ENCODE results near the gene WDR72. TPM values are rescaled to one million over a fixed set of nuclear protein-coding genes. Genes with fewer than 3 reads are reported as not detected.

Gene WDR72
- total RNA-seq, 4 donors from 2014 or later: 1.0 to 8.1 (median 4.6) TPM

DNA sequence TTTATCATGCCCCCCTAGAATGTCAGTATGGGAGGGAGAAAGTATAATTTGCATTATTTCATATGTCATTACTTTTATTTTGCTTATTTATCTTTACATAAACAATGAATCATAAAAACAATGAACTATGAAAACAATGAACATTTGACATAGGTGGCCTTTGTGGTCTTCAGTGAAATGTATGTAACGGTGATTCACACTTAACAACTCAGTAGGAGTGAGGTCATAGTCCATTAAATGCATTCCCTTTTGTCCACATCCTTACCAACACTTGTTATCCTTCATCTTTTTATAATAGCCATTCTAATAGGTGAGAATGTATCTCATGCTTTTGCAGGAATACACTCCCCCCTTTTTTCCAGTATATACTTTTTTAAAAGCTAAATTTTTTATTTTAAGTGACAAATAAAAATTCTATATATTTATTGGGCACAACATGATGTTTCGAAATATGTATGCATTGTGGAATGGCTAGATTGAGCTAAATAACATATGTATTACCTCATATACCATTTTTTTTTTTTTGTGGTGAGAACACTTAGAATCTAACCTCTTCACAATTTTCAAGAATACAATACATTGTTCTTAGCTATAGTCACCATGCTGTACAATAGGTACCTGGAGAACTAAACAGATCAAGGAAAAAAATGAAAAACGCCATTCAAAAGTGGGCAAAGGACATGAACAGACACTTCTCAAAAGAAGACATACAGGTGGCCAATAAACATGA lies 189.5 kb downstream of the WDR72 start:
- WGBS, 2 donors: 80 to 82% methylated on average over 3 of the region's 3 CpGs
- intact Hi-C loops (cut with DNase I; ENCODE audit: low total_unique reads): no loop called here
- no peak for DNase-seq (ENCODE audit: low spot score in 2 of 2)
- H3K4me3 ChIP-seq (ENCODE audit: low read depth, poor library complexity, severe bottlenecking): no peak overlapping the region
- TF ChIP-seq, protein P1, sequence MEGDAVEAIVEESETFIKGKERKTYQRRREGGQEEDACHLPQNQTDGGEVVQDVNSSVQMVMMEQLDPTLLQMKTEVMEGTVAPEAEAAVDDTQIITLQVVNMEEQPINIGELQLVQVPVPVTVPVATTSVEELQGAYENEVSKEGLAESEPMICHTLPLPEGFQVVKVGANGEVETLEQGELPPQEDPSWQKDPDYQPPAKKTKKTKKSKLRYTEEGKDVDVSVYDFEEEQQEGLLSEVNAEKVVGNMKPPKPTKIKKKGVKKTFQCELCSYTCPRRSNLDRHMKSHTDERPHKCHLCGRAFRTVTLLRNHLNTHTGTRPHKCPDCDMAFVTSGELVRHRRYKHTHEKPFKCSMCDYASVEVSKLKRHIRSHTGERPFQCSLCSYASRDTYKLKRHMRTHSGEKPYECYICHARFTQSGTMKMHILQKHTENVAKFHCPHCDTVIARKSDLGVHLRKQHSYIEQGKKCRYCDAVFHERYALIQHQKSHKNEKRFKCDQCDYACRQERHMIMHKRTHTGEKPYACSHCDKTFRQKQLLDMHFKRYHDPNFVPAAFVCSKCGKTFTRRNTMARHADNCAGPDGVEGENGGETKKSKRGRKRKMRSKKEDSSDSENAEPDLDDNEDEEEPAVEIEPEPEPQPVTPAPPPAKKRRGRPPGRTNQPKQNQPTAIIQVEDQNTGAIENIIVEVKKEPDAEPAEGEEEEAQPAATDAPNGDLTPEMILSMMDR (IDR thresholded peaks at IDR 0.05): no peak
- no peak for TF ChIP-seq POLR2A (IDR thresholded peaks at IDR 0.05)

DNA sequence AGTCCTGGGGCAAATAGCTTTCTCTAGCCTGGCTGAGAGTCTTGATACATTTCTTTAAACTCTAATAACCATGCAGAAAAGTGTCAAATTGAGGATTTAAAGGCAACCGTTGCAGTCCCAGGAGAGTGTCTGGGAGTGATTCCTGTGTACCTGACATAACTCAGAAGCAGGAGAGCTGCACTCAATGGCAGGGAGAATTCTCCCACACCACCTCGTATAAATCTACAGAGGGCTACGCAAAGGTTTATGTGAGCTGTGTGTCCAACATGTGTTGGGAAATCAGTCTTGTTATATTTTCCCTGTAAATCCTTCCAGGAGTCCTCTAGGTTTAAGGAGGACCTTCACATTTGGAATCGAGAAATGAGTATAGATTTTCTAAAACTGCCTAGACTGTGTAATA lies 192.6 kb downstream of the WDR72 start:
- 38 to 44% methylated on average over 4 of the region's 4 CpGs for WGBS, 2 donors
- intact Hi-C loops (cut with DNase I; ENCODE audit: low total_unique reads): no loop called here
- DNase-seq (ENCODE audit: low spot score in 2 of 2): no peak
- H3K4me3 ChIP-seq (ENCODE audit: low read depth, poor library complexity, severe bottlenecking): no peak overlapping the region
- TF ChIP-seq, protein P1 (IDR thresholded peaks at IDR 0.05): no peak

DNA sequence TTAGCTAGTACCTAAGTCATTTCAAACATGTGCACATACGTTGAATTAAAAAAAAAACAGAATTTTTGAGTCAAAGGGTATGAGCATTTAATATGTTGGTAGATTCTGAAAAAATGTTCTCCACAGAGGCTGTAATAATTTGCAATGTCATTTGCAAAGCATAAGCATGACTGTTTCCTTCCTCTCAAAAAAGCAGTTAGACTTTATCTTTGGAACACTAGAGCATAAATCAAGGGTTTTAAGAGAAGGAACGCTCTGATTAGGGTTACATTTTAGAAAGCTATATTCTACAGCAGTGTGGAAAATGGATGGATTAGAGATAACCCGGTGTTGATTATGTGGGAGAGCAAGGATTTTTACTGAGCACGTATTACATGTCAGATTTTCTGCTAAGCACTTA lies 193.7 kb downstream of the WDR72 start:
- 42% methylated on average over 4 of the region's 4 CpGs for WGBS, 2 donors
- H3K4me3 ChIP-seq (ENCODE audit: low read depth, poor library complexity, severe bottlenecking): no peak overlapping the region
- no peak for TF ChIP-seq POLR2A (IDR thresholded peaks at IDR 0.05)
- TF ChIP-seq, protein P1 (IDR thresholded peaks at IDR 0.05): no peak
- DNase-seq (ENCODE audit: low spot score in 2 of 2): no peak
- intact Hi-C loops (cut with DNase I; ENCODE audit: low total_unique reads): no loop called here

DNA sequence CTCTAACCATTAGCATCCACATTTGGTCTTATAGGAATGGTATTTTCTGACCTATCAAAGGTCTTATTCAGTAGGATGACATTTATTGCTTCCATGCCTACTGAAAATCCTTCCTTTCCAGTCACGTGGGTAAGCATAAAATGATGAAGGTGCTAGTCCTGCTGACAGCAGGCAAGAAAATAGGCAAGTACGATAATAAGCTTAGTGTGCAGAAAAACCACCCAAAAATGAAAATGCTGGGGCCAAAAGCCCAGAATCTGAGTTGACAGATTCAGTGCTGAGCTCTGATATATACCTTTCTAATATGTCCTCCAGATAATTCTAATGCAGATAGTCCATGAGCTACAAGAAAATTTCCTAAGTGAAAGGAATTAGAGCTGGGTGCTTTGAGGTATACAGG lies 194.8 kb downstream of the WDR72 start:
- intact Hi-C loops (cut with DNase I; ENCODE audit: low total_unique reads): no loop called here
- WGBS, 2 donors: 51 to 67% methylated on average over 2 of the region's 2 CpGs
- no peak overlapping the region for H3K4me3 ChIP-seq (ENCODE audit: low read depth, poor library complexity, severe bottlenecking)
- TF ChIP-seq, protein P1 (IDR thresholded peaks at IDR 0.05): no peak
- TF ChIP-seq POLR2A (IDR thresholded peaks at IDR 0.05): no peak
- no peak for DNase-seq (ENCODE audit: low spot score in 2 of 2)

DNA sequence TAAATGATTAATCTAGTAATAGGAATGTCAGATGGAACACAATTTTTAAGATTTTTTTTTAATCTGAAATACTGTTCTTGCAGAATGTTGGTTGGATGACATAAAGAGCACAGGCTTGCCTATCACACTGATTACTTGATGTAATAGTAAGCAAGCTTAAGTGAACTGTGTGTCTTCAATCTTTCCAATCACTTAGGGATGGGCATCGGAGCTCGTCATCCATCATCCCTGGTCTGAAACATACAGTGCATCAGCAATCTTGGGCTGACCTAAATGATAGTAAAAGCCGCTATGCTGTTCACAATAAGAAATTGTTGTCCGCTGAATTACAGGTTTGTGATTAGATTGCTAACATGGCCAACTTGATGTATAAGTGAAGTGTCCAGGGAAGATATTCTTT lies 195.8 kb downstream of the WDR72 start:
- intact Hi-C loops (cut with DNase I; ENCODE audit: low total_unique reads): no loop called here
- 92 to 95% methylated on average over 4 of the region's 4 CpGs for WGBS, 2 donors
- DNase-seq (ENCODE audit: low spot score in 2 of 2): no peak
- TF ChIP-seq POLR2A (IDR thresholded peaks at IDR 0.05): no peak
- TF ChIP-seq, protein P1 (IDR thresholded peaks at IDR 0.05): no peak
- no peak overlapping the region for H3K4me3 ChIP-seq (ENCODE audit: low read depth, poor library complexity, severe bottlenecking)

Data from lower leg skin (tissue), 4 donors.